GM19025 (cell line): ENCODE data around the gene CAMK2N2.
"Not testable (repeated sequence)": the region's sequence is repeated elsewhere in the genome, so short reads cannot be mapped to it uniquely, and the experiment has no call there.

ENCODE experiments used
- ATAC-seq: cut with Tn5 transposase; IDR thresholded peaks from one replicate; pipeline ENCODE4 v1.9.1; 2021; ENCODE audit warnings: mild to moderate bottlenecking, low read depth, moderate library complexity; ENCODE audit not compliant: unreplicated experiment

The CAMK2N2 gene

DNA sequence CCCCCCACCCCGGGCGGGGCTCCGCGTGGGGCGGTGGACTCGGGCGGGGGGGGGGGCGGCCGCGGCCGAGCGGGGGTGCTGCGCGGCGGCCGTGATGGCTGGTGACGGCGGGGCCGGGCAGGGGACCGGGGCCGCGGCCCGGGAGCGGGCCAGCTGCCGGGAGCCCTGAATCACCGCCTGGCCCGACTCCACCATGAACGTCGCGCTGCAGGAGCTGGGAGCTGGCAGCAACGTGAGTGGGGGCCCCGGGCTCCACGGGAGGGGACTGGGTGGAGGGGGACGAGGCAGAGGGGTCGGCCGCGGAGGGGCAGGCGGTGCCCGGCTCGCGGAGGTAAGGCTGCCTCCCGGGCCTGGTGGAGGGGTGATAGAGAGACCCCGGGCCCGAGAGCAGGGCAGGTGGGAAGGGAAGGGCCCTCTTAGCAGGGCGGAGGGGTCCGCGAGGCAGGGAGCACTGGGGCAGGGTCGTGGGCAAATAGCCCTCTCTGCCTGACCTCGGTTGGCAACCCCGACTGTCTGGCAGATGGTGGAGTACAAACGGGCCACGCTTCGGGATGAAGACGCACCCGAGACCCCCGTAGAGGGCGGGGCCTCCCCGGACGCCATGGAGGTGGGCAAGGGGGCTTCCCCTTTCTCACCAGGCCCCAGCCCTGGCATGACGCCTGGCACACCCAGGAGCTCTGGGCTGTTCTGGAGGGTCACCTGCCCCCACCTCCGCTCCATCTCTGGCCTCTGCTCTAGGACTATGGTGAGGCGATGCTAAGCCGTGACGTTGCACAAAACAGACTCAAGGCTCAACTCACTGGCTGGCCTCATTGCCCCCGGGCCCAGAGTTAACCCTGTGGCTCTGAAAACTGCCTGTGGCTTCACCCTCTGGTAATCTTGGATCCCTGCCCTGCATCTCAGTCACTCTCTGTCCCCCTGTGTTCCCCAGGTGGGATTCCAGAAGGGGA is 14.9 kb upstream of the CAMK2N2 start, which contains the start of gene ECE2:
TSS of gene ECE2 (plus strand) at position 62 of the 950 bp plus-strand sequence. CDS start at position 194, 132 bp downstream.
- ATAC-seq, result no peak

DNA sequence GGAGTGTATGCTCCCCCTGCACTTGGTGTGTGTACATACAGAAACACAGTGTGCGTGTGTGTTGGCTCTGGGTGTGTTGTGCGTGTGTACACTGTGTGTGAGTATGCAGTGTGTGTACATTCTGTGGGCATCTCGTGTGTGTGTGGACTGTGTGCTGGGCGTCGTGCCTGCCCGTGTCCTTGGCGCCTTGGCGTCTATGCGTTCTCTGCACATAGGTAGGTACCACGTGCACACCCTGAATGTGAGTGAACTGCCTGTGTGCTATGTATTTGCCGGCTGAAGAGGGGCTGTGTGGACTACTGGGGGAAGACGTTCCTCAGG is 14.0 kb upstream of the CAMK2N2 start:
- no peak for ATAC-seq

DNA sequence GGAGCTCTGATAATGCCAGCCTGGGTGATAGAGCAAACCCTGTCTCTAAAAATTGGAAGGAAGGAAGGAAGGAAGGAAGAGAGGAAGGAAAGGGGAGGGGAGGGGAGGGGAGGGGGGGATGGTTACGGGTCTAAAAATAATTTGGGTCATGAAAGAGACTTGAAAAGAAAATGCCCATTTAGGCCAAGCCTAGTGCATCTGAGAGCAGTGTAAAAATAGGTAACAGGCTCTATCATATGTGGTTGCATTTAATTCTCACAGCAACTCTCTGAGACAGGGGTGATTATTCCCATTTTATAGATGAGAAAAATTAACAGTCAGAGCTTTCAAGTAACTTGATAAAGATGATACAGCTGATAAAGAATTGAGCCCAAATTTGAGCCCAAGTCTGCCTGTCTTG is 10.9 kb upstream of the CAMK2N2 start:
- ATAC-seq, result no peak

DNA sequence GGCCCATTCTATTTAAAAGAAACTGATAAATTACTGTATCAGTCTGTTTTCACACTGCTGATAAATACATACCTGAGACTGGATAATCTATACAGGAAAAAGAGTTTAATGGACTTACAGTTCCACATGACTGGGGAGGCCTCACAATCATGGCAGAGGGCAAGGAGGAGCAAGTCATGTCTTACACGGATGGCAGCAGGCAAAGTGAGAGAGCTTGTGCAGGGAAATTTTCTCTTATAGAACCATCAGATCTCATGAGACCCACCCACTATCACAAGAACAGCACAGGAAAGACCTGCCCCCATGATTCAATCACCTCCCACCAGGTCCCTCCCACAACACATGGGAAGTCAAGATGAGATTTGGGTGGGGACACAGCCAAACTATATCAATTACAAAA is 5.9 kb upstream of the CAMK2N2 start:
- ATAC-seq, result not testable (repeated sequence)

DNA sequence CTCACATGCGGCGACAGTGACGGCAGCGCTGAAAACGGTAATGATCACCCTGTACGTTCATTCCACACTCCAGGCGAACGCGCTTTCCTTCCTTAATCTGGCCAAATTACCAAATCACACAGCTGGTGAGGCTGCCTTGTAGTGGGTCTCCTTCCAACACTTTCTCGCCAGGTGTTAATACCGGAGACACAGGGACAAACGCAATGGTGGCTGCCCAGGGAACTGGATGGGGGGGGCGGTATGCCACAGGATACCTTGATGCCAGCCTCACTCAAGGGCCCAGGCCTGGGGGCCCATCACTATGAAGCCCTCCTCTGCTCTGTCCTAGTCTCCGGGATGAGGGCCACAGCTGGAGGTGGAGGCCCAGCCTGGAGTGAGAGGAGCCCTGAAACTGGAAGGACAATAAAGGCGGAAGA is 1.4 kb upstream of the CAMK2N2 start:
- no peak for ATAC-seq

DNA sequence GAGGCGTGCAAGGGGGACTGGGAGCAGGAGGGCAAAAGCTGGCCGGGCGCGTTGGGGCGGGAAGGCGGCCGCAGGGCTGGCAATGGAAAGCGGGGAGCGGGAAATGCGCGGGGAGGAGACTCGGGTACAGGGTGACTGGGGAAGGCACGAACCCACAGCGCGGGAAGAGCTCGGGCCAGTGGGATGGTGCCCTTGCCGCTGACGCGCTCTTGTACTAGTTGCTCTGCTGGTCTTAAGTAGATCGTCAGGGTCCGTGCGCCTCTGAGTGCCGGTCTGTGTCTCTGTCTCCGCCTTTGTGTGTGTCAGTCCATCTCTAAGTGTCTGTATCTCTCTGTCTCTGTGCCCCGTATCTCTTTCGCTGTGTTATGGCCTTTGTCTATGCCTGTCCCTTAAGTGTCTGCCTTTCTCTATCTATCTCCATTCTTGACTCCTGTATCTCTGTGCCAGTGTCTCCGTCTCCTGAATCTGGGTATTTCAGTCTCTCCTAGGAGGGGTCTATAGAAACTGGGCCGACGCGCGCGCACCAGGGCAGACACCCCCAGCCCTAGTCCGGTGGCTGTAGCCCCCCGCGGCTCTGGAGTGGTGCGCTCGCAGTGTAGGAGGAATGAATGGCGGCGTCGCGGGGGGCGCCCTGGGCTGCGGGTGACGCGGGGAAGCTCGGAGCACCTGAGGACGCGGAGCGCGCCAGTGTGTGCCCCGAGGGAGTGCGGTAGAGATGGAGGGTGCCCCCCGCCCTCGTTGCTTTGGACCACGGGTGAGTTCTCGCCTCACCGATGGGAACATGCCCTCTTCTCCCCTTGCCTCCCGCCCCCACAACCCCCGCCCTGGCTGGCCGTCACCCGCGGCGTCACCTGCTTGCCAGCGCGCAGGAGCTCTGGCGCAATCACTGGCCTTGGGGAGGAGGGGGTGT is 756 bp upstream of the CAMK2N2 start:
- ATAC-seq, result no peak

DNA sequence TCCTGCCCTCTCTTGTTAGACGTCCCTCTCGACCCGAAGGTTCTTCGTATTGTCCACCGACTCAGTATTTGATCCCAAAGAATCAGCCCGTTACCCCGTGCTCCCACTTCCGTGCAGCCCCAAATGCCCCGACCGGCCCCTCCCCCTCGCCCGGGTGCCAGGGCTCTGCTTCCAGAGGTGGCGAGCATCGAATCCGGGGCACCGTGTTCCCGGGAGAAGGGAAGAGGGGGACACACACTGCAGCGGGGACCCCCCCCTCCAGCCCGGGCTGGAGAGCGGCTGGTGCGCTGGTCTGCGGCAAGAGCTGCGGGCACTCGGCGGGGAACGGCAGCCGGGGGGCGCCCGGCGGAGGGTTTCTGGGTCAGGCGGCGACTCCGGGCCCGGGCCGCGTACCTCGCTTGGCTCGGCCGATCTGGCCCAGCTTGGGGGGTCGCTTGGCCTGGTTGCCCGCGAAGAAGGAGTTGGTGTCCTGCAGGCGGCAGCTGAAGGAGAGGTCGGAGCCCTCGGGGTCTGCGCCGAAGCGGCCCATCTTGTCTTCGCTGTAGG is 556 bp downstream of the CAMK2N2 start:
- no peak for ATAC-seq

DNA sequence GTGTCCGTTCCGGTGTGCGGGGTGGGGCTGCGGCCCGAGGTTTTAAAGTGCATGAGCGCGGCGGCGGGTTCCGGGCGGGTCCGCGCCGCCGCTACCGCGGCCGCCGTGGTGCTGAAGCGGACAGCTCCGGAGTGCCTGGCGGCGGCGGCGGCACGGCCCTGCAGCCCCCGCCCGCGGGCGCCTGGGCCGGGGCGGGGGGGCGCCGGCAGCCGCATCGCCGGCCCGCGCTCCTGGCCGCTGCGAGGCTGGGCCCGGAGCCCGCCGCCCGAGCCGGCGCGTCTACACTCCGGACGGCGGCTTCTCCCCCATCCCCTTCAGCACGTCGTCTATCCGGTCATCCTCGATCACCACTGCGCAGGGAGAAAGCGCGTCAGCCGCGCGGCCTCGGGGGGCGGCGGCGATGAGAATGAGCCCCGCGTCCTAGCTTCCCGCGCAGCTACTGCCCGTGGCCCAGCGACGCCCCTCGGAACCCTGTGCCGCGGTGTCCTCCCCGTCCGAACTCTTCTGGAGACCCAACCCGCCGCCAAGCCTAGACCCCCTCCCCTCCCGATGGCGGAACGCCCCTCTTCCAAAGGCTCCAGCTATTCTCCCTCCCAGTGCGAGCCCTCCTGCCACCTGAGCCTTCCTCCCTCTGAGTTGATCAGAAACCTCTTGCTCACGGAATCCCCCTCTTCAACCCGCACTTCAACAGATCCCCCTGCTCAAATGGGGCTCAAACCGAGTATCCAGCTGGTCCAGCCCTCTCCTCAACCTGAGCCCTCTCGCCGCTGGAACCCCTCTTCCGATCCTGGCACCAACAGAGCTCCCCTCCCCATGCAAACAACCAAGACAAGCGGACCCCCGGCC is 1.3 kb downstream of the CAMK2N2 start:
- ATAC-seq, result no peak

DNA sequence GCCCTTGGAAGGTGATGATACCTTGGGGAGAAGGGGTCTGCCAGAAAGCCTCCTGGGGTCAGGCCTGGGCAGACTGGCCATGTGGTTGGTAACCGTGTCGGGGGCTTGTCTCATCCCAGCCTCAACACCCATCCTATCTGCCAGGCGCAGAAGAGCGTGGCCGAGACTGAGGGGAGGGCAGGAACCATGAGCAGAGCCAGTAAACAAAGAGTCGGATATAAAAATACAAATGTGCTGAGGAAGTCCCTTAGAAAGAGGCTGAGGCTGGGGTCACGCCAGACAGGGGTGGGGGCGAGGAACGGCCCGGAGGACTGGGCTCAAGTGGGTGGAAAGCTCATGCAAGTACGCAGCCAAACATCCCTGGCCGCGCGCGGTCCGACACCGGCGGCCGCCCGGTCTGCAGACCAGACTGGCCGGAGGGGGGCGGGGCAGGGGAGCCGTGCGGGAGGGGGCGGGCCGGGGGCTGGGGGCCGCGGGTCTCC is 1.9 kb downstream of the CAMK2N2 start:
- ATAC-seq, result no peak

DNA sequence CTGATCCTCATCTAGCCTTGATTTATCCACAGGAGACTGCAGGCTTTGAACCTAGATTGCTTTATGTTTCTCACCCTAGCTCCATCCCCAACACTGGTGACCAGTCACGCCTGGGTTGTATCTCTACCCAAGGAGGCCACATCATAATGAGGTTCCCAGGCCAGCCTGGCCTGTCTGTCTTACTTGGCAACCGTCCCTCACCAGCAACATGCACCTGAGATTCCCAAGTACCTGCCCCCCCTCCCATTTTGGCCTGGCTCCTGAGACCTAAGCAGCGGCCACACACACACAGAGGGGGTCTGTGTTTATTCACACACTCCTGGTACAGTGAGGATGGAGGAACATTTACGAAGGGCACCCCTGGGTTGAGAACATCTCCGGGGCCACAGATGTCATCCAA is 2.4 kb downstream of the CAMK2N2 start:
- no peak for ATAC-seq

DNA sequence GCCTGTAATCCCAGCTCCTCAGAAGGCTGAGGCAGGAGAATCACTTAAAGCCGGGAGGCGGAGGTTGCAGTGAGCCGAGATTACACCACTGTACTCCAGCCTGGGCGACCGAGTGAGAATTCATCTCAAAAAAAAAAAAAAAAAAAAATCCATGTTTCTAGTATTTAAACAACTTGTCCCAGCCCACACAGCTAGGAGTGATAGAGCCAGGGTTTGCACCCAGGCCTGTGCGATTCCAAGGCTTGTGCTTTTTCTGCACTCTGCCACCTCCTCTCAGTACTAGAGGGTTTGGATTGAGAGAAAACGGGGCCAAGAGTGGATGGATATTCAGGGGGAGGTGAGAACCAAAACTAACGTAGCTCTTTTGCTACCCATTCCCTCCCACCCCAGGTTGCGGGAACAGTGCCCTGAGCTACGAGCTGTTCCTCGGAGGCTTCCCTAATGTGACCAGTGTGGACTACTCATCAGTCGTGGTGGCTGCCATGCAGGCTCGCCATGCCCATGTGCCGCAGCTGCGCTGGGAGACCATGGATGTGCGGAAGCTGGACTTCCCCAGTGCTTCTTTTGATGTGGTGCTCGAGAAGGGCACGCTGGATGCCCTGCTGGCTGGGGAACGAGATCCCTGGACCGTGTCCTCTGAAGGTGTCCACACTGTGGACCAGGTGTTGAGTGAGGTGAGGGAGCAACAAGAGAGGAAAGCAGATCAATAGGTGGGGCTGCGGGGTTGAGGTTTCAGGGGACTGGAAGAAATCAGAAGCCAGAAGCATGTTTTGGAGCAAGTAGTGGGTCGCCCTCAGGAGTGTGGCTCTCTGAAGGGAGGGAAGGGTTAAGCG is 4.1 kb downstream of the CAMK2N2 start:
- ATAC-seq, result no peak

DNA sequence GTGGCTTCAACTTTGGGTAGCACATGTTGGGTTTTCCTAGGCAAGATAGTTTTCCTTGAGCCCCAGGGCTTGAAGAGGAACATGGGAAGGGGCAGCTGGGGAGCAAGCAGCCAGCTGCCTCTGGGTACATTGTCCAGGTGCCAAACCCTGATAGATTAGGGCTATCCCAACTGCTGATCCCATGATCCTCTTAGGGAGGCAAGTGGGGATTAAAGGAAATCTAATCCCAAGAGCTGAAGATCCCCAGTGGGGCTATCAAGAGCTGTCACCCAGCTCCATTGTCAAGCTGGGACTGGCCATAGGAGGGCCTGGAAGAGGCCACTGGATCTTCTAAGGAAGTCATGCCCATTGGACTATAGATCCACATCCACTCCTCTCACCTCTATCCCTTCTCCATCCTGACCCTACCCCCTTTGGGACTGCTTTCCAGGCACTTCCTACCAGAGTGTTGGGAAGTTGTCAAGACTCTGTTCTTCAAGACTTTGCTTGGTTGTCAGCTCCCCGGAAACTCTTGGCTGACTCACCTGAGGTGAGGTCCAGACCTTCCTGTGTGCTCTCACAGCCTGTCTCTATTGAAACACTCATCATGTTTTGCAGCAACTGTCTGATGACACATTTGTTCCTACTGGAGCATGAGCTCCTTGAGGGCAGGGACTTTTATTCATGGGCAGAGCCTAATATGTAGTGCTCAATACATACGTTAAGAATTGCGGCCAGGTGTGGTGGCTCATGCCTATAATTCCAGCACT is 5.9 kb downstream of the CAMK2N2 start:
- no peak for ATAC-seq

DNA sequence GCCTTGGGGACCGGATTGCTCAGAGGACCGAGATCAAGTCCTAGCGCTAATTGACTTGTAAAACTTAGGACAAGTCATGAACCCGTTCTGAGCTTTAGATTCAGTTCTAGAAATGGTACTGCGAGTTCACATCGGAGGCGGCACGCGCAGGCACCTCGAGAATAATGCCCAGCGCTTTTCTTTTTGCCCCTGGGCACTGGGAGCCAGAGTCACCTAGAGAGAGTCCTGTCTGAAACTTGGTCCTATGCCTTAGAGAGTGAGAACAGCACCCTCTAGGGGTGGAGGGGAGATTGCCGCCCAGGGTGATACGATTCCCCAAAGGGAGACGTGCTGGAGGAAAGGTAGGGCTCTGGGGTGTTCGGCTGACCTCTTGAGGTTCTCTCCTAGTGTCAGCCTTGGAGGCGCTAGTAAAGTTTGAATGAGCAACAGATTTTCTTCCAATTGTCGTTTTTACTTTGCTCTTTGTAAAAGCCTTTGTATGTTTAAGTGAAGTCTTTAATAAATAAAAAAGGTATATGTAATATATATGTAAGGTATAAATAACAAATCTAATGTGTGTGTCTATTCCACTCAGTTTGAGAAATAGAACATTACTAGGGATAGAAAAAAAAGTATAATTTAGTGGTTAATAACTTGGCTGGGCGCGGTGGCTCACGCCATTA is 11.1 kb downstream of the CAMK2N2 start:
- ATAC-seq, result peak; percentile 47

DNA sequence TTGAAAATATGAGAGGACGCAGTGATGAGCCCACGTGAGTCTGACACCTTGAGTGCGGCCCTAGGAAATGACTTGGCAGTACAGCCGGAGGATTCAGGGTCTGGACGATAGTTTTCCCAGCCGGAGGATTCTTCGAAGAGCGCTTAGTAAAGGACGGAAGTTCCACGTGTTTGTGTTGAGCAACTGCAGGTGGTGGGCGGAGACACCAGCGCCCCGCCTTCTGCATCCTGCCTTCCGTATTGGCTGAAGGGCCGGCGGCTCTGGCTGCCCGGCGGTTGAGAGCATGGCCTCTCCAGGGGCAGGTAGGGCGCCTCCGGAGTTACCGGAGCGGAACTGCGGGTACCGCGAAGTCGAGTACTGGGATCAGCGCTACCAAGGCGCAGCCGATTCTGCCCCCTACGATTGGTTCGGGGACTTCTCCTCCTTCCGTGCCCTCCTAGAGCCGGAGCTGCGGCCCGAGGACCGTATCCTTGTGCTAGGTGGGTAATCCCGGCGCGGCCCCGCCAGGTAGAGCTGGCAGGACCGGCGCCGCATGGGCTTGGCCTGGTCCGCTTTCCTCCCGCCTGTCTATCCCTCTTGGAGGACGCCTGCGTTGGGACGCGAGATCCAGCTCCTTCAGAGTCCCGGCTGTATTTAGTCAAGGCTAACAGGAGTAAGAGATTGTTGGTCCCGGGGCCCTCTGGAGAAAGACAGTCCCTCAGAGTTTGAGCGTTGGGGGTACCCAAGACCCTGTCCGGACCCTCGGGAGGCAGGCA is 11.8 kb downstream of the CAMK2N2 start, which contains the start of gene EEF1AKMT4:
TSS of gene EEF1AKMT4 (plus strand) at position 261 of the 755 bp plus-strand sequence. CDS start at position 284, 23 bp downstream.
- ATAC-seq, result peak; percentile 91

DNA sequence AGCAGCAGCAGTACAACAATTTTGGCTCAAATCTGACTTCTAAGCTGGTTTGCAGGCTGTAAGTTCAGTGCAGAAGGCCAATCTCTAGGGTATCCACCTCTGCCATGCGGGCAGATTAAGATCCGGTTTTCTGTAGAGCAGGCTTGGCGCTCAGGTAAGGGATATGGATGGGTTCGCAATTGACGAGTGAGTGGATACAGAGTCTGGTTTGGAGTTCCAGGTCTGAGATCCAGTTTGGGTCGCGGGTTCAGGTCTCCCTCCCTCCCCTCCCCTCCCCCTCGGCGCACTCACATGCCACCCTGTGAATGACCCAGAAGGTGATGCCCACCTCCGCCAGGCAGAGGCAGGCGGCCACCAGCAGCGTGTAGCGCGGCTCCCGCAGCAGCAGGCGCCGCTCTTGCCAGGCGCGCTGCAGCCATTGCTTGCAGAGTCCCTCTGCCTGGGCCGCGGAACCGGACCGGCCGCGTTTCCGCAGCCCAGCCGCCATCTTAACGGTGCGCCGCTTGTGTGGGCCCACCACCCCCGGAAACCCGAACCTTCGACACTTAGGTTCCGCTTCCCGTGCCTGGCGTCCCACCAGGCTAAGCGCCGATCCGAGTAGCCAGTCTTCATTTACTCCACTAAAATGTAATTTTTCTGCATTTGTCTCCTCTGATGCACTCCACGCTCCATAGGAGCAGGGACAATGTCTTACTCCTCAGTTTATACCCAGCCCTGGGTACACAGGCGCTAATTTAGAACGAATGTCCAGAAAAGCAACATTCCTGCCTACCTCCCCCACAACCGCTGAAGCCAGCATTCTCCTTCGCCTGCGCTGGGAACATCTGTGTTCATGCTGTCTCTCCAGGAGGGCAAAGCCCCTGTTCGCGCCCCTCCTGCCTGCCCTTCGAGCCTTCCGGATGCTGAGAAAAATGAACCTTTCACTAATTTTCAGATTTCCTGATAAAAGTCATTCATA is 12.6 kb downstream of the CAMK2N2 start, which contains the start of gene ALG3:
TSS of gene ALG3 (minus strand) at position 509 of the 958 bp plus-strand sequence. CDS start at position 487, 22 bp downstream.
- peak; percentile 1 for ATAC-seq

DNA sequence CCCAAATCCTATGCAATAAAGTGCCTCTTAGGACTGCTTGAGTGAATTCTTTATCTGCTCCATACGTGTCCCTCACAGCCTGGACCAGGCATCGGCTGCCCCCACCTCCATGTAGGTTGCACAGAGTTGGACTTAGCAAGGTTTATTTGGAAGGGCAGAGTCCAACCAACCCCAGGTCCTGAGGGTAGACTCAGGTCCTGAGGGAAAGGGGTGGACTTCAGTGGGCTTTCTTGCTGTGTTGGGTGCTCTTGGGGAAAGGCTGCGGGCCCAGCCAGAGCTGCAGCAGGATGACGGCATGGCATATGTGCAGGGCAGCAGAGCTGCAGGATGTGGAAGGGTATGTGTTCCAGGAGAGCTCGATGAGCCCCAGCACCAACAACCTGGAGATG is 19.1 kb downstream of the CAMK2N2 start:
- ATAC-seq, result no peak
